22Rv1 (cell line): ENCODE measurements around the gene MS4A14.
"Not testable (repeated sequence)": the region's sequence is repeated elsewhere in the genome, so short reads cannot be mapped to it uniquely, and the experiment has no call there.

ENCODE experiments used
- H3K27ac ChIP-seq: fragments of 450-650 bp; 2 replicates; pipeline ENCODE4 v1.5.1; 2017
- ZFX ChIP-seq: fragments of 450-650 bp; IDR thresholded peaks from 2 replicates; pipeline ENCODE4 v1.6.1; 2017; ENCODE audit warnings: antibody characterized with exemption, borderline replicate concordance
- TF ChIP-seq, protein P1 (sequence below): fragments of 450-650 bp; IDR thresholded peaks from 2 replicates; pipeline ENCODE4 v1.5.1; 2017; ENCODE audit warnings: mild to moderate bottlenecking

MS4A14 gene

DNA sequence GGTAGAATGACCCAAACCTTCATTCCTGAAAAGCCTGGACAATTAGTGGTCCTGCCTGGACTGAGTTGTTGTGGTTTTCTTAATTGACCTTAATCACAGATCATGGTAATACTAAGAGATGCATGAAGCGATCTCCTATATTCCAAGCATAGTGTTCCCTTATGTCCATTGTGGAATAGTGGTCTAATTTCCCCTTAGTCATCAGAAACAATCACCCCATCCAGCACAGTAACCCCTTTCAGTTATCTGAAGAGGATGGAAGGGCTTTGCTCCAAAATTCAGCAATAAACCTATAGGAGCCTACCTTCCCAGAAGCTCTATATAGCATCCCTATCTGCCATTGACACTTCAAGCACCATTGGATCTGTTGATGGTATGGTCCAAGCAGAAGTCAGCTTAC lies 26.4 kb downstream of the MS4A14 start:
- no peak for TF ChIP-seq ZFX
- TF ChIP-seq, protein P1, sequence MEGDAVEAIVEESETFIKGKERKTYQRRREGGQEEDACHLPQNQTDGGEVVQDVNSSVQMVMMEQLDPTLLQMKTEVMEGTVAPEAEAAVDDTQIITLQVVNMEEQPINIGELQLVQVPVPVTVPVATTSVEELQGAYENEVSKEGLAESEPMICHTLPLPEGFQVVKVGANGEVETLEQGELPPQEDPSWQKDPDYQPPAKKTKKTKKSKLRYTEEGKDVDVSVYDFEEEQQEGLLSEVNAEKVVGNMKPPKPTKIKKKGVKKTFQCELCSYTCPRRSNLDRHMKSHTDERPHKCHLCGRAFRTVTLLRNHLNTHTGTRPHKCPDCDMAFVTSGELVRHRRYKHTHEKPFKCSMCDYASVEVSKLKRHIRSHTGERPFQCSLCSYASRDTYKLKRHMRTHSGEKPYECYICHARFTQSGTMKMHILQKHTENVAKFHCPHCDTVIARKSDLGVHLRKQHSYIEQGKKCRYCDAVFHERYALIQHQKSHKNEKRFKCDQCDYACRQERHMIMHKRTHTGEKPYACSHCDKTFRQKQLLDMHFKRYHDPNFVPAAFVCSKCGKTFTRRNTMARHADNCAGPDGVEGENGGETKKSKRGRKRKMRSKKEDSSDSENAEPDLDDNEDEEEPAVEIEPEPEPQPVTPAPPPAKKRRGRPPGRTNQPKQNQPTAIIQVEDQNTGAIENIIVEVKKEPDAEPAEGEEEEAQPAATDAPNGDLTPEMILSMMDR: no peak

DNA sequence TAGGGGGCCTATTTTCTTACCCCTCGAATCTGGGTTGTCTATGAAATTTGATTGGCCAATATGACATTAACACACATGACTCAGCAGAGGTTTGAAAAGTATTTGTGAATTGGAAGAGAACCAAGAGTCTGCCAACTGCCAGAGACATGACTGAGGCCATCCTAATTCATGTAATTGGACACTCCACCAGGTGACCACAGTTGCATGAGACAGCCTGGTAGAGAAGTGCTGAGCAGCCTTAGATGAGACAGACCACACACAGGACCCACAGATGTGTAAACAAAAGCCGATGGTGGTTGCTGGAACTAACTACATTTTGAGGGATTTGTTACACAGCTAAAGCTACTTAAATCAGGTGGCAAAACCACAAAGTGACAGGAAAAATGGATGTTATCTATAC lies 32.3 kb downstream of the MS4A14 start:
- no peak for TF ChIP-seq ZFX
- TF ChIP-seq, protein P1: no peak
- H3K27ac ChIP-seq: no peak overlapping the region

More for the DNA sequence above, 26.4 kb downstream of the MS4A14 start:
- no peak overlapping the region for H3K27ac ChIP-seq

DNA sequence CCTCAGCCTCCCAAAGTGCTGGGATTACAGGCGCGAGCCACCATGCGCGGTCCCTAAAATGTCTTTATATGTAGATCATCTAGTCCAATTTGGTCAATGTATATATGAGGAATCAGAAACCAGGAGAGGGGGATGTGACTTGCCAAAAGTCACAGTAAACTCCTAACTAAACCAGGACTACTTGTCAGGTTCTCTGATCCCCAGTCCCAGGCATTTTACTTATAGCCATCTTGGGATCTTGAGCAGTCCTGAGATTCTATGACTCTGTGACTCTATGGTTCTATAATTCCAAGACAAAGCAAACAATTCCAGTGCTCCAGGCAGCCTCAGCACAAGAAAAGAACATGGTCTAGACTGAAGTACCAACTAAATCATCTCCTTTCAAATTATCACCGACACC lies 33.0 kb downstream of the MS4A14 start, which contains the start of gene MS4A5:
MS4A5 (plus strand) TSS at position 301 of the 400 bp plus-strand sequence. CDS start 103 bp downstream, outside the sequence.
- TF ChIP-seq, protein P1: no peak
- TF ChIP-seq ZFX: no peak
- no peak within 1 kb of the TSS for H3K27ac ChIP-seq

DNA sequence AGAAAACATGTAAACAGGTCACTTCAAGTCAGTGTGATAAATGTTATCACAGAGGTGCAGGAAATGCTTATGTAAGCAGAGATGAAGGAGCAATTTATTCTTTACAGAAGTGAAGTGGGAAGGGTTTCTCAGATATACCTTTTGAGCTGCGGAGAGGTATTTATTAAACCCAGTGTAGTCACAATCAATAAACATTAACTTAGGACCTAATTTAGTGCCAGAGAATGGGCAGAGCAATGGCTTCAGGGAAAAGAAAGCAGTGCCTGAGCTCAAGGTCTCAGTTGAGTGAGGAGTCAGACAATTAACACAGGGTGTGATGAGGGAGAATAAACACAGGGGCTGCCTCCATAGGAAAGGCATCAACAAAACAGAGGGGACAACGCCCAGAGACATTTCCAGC lies 35.0 kb downstream of the MS4A14 start:
- no peak for TF ChIP-seq ZFX
- H3K27ac ChIP-seq: no peak overlapping the region

DNA sequence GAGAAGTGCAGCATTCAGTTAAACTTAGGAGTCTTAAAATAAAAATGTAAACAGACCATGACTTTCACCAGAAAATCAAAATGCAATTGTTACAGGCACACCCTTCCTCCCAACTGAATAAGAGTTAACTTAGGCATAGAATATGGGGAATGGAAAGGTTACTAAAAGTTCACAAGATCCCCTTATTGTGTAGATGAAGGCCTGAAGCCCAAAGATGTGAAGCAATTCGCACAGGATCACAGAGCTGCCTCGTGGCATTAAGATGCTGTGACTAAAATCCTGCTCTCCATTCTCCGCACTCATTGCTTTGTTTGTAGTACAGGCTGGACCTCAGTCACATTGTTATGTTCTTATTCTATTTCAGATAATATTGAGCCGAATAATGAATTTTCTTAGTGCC lies 37.1 kb downstream of the MS4A14 start:
- TF ChIP-seq, protein P1: no peak
- no peak for TF ChIP-seq ZFX
- H3K27ac ChIP-seq: no peak overlapping the region

DNA sequence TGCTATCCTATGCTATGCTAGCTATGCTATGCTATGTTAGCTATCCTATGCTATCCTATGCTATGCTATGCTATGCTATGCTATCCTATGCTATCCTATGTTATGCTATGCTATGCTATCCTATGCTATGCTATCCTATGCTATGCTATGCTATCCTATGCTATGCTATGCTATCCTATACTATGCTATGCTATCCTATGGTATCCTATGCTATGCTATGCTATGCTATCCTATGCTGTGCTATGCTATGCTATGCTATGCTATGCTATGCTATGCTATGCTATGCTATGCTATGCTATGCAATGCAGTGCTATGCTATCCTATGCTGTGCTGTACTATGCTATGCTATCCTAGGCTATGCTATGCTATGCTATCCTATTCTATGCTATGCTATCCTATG lies 50.8 kb downstream of the MS4A14 start:
- H3K27ac ChIP-seq: no peak overlapping the region
- TF ChIP-seq ZFX: no peak
- TF ChIP-seq, protein P1: no peak

DNA sequence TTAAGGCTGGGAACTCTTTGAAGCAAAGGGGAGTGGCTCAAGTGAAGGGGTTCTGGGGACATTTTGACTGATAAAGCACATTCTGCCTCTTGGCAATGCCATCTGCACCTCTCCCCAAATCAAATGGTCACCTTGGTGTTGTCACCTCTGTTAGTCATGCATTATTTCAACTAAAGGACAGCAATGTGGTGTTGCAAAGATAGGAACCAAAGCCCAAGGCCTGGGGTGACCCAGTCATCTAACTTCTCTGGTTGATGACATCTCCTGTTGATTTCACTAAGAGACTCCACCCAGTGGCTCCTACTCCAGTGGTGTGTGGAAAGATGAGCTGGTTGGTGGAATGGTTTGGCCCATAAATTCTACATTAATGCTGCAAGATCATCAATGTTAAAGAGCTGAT lies 51.6 kb downstream of the MS4A14 start:
- no peak for TF ChIP-seq ZFX
- TF ChIP-seq, protein P1: no peak
- no peak overlapping the region for H3K27ac ChIP-seq

DNA sequence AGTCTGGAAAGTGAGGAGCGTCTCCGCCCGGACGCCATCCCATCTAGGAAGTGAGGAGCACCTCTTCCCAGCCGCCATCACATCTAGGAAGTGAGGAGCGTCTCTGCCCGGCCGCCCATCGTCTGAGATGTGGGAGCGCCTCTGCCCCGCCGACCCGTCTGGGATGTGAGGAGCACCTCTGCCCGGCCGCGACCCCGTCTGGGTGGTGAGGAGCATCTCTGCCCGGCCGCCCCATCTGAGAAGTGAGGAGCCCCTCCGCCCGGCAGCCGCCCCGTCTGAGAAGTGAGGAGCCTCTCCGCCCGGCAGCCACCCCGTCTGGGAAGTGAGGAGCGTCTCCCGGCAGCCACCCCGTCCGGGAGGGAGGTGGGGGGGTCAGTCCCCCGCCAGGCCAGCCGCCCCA lies 54.9 kb downstream of the MS4A14 start:
- H3K27ac ChIP-seq: not testable (repeated sequence)
